SU-DHL-6 (cell line): ENCODE results near the gene AZGP1.
A peak's percentile ranks its signal among the peaks of the same experiment; 100 is the strongest.

Experiments used
- H2AFZ ChIP-seq: fragments of 200-600 bp; sonication (generic); 2 replicates; pipeline ENCODE4 v1.6.1; 2014; ENCODE audit warnings: low read depth, mild to moderate bottlenecking, moderate library complexity, mixed read lengths, antibody characterized with exemption, low read length; ENCODE audit not compliant: severe bottlenecking
- H3F3A ChIP-seq: fragments of 200-600 bp; shearing (Covaris generic); 2 replicates; pipeline ENCODE4 v1.6.0; 2016; ENCODE audit warnings: antibody characterized with exemption, mild to moderate bottlenecking; ENCODE audit not compliant: insufficient read depth
- H3K27ac ChIP-seq: fragments of 200-600 bp; sonication (generic); 2 replicates; pipeline ENCODE4 v1.5.1; 2016; ENCODE audit warnings: low read depth, mild to moderate bottlenecking, low read length, moderate library complexity, mixed read lengths
- H3K27me3 ChIP-seq: fragments of 200-600 bp; sonication (generic), shearing (Covaris generic); 2 replicates; pipeline ENCODE4 v1.6.0; 2014; ENCODE audit warnings: mild to moderate bottlenecking, low read length
- H3K36me3 ChIP-seq: fragments of 200-600 bp; sonication (generic); 2 replicates; pipeline ENCODE4 v1.6.1; 2014; ENCODE audit warnings: mild to moderate bottlenecking, low read length, mixed read lengths
- H3K4me2 ChIP-seq: fragments of 300-600, 200-600 bp; shearing (Covaris generic), sonication (generic); 2 replicates; pipeline ENCODE4 v1.6.0; 2014; ENCODE audit warnings: low read length, low read depth, mild to moderate bottlenecking; ENCODE audit not compliant: poor library complexity, severe bottlenecking
- H3K4me3 ChIP-seq: fragments of 200-600 bp; sonication (generic); 2 replicates; pipeline ENCODE4 v1.5.1; 2014; ENCODE audit warnings: antibody characterized with exemption, low read length, mild to moderate bottlenecking, mixed read lengths; ENCODE audit not compliant: insufficient read depth, poor library complexity, severe bottlenecking
- H3K79me2 ChIP-seq: fragments of 200-600 bp; sonication (generic); 2 replicates; pipeline ENCODE4 v1.6.1; 2014; ENCODE audit warnings: mild to moderate bottlenecking, low read length, moderate library complexity; ENCODE audit not compliant: insufficient read depth
- H3K9ac ChIP-seq: fragments of 200-600 bp; sonication (generic); 2 replicates; pipeline ENCODE4 v1.7.0; 2014; ENCODE audit warnings: mild to moderate bottlenecking, low read length
- H3K9me2 ChIP-seq: fragments of 200-600 bp; sonication (generic); replicated peaks from 2 replicates; pipeline ENCODE4 v1.6.1; 2014; ENCODE audit warnings: low read length; ENCODE audit not compliant: insufficient read depth
- H3K9me3 ChIP-seq: fragments of 200-600 bp; sonication (generic); 2 replicates; pipeline ENCODE4 v1.6.1; 2014; ENCODE audit warnings: low read length, mixed read lengths; ENCODE audit not compliant: insufficient read depth
- H4K20me1 ChIP-seq: fragments of 200-600 bp; sonication (generic); 2 replicates; pipeline ENCODE4 v1.6.1; 2014; ENCODE audit warnings: low read depth, mild to moderate bottlenecking, antibody characterized with exemption, low read length, moderate library complexity, mixed read lengths
- EZH2phosphoT487 ChIP-seq: fragments of 200-600 bp; sonication (generic), shearing (Covaris generic); conservative IDR thresholded peaks from 2 replicates; pipeline ENCODE4 v1.6.1; 2018; ENCODE audit warnings: mild to moderate bottlenecking, antibody characterized with exemption, low read length, moderate library complexity, mixed read lengths
- TF ChIP-seq, protein P1 (sequence below): fragments of 200-600 bp; sonication (generic); IDR thresholded peaks from one replicate; pipeline ENCODE4 v1.5.1; 2017; ENCODE audit warnings: antibody characterized with exemption, mild to moderate bottlenecking, low read length, moderate library complexity; ENCODE audit not compliant: insufficient read depth, poor library complexity, severe bottlenecking

The AZGP1 gene

DNA sequence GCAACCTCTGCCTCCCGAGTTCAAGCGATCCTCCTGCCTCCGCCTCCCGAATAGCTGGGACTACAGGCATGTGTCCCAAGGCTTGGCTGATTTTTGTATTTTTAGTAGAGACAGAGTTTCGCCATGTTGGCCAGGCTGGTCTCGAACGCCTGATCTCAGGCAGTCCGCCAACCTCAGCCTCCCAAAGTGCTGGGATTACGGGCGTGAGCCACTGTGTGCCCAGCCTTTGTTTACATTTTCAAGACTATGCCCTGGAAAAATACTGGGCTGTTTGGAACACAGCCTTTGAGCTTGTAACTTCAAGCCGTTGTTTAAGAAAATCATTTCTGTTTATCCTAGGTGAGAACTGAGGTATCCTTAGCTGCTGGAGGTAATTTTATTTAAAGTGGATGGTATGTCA is 41.5 kb upstream of the AZGP1 start:
- no peaks in the 10 kb centered on the region for H3K9me3 ChIP-seq
- no peaks in the 10 kb centered on the region for H3K36me3 ChIP-seq
- H3K27ac ChIP-seq = no peak overlapping the region
- no peaks in the 10 kb centered on the region for H3F3A ChIP-seq
- TF ChIP-seq, protein P1, sequence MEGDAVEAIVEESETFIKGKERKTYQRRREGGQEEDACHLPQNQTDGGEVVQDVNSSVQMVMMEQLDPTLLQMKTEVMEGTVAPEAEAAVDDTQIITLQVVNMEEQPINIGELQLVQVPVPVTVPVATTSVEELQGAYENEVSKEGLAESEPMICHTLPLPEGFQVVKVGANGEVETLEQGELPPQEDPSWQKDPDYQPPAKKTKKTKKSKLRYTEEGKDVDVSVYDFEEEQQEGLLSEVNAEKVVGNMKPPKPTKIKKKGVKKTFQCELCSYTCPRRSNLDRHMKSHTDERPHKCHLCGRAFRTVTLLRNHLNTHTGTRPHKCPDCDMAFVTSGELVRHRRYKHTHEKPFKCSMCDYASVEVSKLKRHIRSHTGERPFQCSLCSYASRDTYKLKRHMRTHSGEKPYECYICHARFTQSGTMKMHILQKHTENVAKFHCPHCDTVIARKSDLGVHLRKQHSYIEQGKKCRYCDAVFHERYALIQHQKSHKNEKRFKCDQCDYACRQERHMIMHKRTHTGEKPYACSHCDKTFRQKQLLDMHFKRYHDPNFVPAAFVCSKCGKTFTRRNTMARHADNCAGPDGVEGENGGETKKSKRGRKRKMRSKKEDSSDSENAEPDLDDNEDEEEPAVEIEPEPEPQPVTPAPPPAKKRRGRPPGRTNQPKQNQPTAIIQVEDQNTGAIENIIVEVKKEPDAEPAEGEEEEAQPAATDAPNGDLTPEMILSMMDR = no peak
- H2AFZ ChIP-seq = no peak overlapping the region
- peaks cover 65% of the 10 kb centered on the region for H3K79me2 ChIP-seq
- no peaks in the 10 kb centered on the region for H3K27me3 ChIP-seq
- H3K9ac ChIP-seq = no peak overlapping the region
- H3K4me3 ChIP-seq = no peak overlapping the region
- H4K20me1 ChIP-seq = no peaks in the 10 kb centered on the region
- no peaks in the 10 kb centered on the region for H3K9me2 ChIP-seq
- H3K4me2 ChIP-seq = peak overlapping the region; percentile 6

DNA sequence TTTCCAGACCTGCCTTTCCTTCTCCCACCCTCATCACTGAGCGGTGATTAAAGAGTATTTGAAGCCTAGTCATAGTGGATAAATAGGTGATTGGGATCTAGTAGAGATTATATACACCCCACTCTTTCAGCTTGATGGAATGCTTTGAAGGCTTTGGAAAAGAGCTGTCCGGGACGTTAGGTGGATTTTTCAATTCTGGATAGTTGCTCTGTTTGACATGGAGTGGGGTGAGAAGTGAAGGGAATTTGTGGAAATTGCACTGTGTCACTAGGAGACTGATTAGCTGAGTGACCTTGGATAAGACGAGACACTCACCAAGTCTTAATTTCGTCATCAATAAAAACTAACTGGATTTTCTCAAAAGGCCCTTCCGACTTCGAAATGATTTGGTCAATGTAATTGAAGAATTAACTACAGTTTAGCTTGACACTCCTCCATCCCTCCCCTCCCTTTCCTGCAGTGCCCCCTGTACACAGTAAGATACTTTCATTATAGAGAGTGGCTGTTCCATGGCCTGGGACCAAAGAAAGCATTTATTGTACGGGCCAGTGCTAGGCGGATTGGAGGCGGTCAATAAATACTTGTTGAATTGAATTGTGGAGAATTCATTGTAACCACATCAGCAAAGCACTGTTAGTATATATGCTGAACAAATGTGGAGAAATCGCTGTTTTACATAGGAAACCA is 40.5 kb upstream of the AZGP1 start:
- peak overlapping the region; percentile 92 for H3K9ac ChIP-seq
- H3F3A ChIP-seq = no peaks in the 10 kb centered on the region
- peak overlapping the region; percentile 89 for H3K4me2 ChIP-seq
- H3K27me3 ChIP-seq = no peaks in the 10 kb centered on the region; the same call in 1 of the 2 replicates
- peaks cover 57% of the 10 kb centered on the region for H3K79me2 ChIP-seq
- no peaks in the 10 kb centered on the region for H4K20me1 ChIP-seq
- no peak overlapping the region for H2AFZ ChIP-seq
- H3K9me3 ChIP-seq = no peaks in the 10 kb centered on the region
- H3K27ac ChIP-seq = no peak overlapping the region; the same call in 1 of the 2 replicates
- no peaks in the 10 kb centered on the region for H3K9me2 ChIP-seq
- TF ChIP-seq EZH2phosphoT487 = no peak
- TF ChIP-seq, protein P1 = no peak
- H3K36me3 ChIP-seq = no peaks in the 10 kb centered on the region
- peak overlapping the region; percentile 99 for H3K4me3 ChIP-seq

DNA sequence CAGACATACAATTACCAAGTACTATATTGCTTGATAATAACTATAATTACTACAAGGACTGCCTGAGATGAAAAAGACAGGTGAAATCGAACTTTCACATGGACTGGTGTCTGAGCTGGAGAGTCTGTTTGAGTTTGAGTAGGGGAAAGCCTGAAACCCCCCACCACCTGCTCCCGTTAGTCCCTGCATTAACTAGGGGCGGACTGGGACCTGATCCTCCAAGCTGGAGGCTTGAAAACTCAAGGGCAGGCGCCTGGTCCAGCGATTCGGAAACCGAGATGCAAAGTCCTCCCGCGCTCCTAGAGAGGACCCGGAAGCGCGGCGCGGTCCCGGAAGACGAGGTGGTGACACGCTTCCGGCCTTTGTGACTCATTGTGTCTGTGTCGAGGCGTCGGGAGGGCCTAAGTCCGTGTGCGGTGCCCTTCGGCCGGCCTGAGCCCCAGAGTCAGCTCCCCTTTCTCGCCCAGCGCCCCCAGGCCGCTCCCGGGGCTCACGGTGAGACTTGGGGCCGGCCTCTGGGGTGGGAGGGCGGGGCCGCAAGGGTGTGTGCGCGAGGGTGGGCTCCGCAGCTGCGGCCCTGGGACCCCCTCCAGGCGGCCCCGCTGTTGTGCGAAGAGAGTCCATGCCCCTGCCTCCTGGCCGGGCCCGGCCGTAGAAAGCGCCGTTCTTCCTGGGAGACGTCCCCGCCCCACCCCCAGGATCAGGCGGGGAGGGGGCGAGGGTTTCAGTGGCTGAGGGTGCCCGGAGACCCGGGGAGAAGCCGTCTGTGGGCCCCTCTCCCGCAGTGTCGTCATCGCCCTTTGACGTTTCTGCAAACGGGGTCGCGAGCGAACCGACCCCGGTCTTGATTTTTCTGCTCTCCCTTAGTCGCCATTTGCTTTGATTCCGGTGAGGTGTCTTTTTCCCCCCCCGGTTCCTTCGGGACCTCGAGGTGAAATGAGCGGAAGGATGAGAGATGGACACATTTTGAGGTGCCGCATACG is 39.7 kb upstream of the AZGP1 start, which contains the start of gene ZKSCAN1:
Gene ZKSCAN1, plus strand, starts transcription at position 365 of the 983 bp plus-strand sequence. CDS start 7,911 bp downstream, outside the sequence.
- Histone ChIP-seq H3K9me3 (no peaks in the 10 kb centered on the region), H3K27me3 (no peaks in the 10 kb centered on the region; the same call in 1 of the 2 replicates), H3K36me3 (no peaks in the 10 kb centered on the region), H3K4me3 (peak within 1 kb of the TSS; percentile 99), H3K27ac (peak within 1 kb of the TSS; percentile 5), H4K20me1 (no peaks in the 10 kb centered on the region), H3K9me2 (no peaks in the 10 kb centered on the region), H3K79me2 (peaks cover 50% of the 10 kb centered on the region), H2AFZ (peak within 1 kb of the TSS; percentile 87), H3K4me2 (peak within 1 kb of the TSS; percentile 89), H3K9ac (peak within 1 kb of the TSS; percentile 92), H3F3A (no peaks in the 10 kb centered on the region)
- TF ChIP-seq, protein P1 = no peak
- no peak for TF ChIP-seq EZH2phosphoT487
